IMR-90 (cell line): ENCODE data around the gene ZBTB38. TPM values are rescaled to one million over a fixed set of nuclear protein-coding genes. Genes with fewer than 3 reads are reported as not detected.

Experiments
- ATAC-seq: fragments of 200-7000 bp; cut with Tn5 transposase; 2 replicates; pipeline ENCODE4 v1.9.1; 2020; ENCODE audit warnings: low read depth, mild to moderate bottlenecking, moderate library complexity
- BruUV-seq: library from RNA; stranded (reverse); fragments of 400-500 nt; replicated peaks from 2 replicates; lab custom pipeline; 2021; lab: Mats Ljungman, UMichigan
- CTCF ChIA-PET: fragments of 300-600 bp; formaldehyde crosslinking; extraction: SDS; loops from one replicate; lab custom pipeline; 2021; ENCODE audit warnings: antibody characterized with exemption; lab: Yijun Ruan, JAX
- POLR2A ChIA-PET: fragments of 300-600 bp; sonication (Branson Sonifier 250); formaldehyde crosslinking; loops from one replicate; lab custom pipeline; 2022; ENCODE audit warnings: antibody characterized with exemption; ENCODE audit not compliant: unreplicated experiment; lab: Charles Lee
- DNase-seq: peaks from one replicate; pipeline ENCODE4 v3.0.0; 2013
- H2AFZ ChIP-seq: replicated peaks from 2 replicates; pipeline ENCODE3; 2013; ENCODE audit warnings: low read length, mild to moderate bottlenecking; ENCODE audit not compliant: poor library complexity
- H2AK5ac ChIP-seq: 2 replicates; pipeline ENCODE4 v1.6.1; 2013; ENCODE audit warnings: low read depth, low read length, inconsistent platforms
- H2AK9ac ChIP-seq: replicated peaks from 2 replicates; pipeline ENCODE3; 2013; ENCODE audit warnings: mild to moderate bottlenecking, low read depth, low read length, moderate library complexity; ENCODE audit not compliant: poor library complexity
- H2BK120ac ChIP-seq: 2 replicates; pipeline ENCODE4 v1.6.1; 2013; ENCODE audit warnings: low read depth, low read length, inconsistent platforms
- H2BK15ac ChIP-seq: 3 replicates; pipeline ENCODE4 v1.6.1; 2013; ENCODE audit warnings: low read depth, low read length, inconsistent platforms
- H2BK20ac ChIP-seq: 2 replicates; pipeline ENCODE4 v1.6.1; 2013; ENCODE audit warnings: low read depth, mild to moderate bottlenecking, inconsistent platforms, low read length, moderate library complexity
- H2BK5ac ChIP-seq: 2 replicates; pipeline ENCODE4 v1.6.1; 2013; ENCODE audit warnings: mild to moderate bottlenecking, low read depth, low read length, inconsistent platforms; ENCODE audit not compliant: poor library complexity, severe bottlenecking
- H3K14ac ChIP-seq: replicated peaks from 2 replicates; pipeline ENCODE4 v1.6.1; 2013; ENCODE audit warnings: low read depth, low read length, inconsistent platforms
- H3K18ac ChIP-seq: 2 replicates; pipeline ENCODE4 v1.6.1; 2013; ENCODE audit warnings: low read depth, low read length, control low read depth
- H3K23ac ChIP-seq: 2 replicates; pipeline ENCODE4 v1.6.1; 2013; ENCODE audit warnings: low read depth, low read length, inconsistent platforms
- H3K27ac ChIP-seq: 2 replicates; pipeline ENCODE4 v1.5.1; 2013; ENCODE audit warnings: mild to moderate bottlenecking, control low read depth, low read length; ENCODE audit not compliant: insufficient read depth
- H3K27me3 ChIP-seq: 2 replicates; pipeline ENCODE4 v1.6.1; 2013; ENCODE audit warnings: low read length; ENCODE audit not compliant: control insufficient read depth, insufficient read depth
- H3K36me3 ChIP-seq: 2 replicates; pipeline ENCODE4 v1.6.1; 2013; ENCODE audit warnings: low read length, mixed read lengths; ENCODE audit not compliant: control insufficient read depth, insufficient read depth
- H3K4ac ChIP-seq: 2 replicates; pipeline ENCODE4 v1.6.1; 2013; ENCODE audit warnings: low read depth, low read length, inconsistent platforms
- H3K4me1 ChIP-seq: 2 replicates; pipeline ENCODE4 v1.6.1; 2013; ENCODE audit warnings: low read length, mixed read lengths; ENCODE audit not compliant: control insufficient read depth, insufficient read depth
- H3K4me2 ChIP-seq: 2 replicates; pipeline ENCODE4 v1.6.1; 2013; ENCODE audit warnings: low read depth, mild to moderate bottlenecking, control low read depth, low read length, moderate library complexity
- H3K4me3 ChIP-seq: 2 replicates; pipeline ENCODE4 v1.5.1; 2013; ENCODE audit warnings: low read depth, mild to moderate bottlenecking, control low read depth, low read length, moderate library complexity; ENCODE audit not compliant: insufficient read depth
- H3K56ac ChIP-seq: 2 replicates; pipeline ENCODE4 v1.6.1; 2013; ENCODE audit warnings: low read length, inconsistent platforms; ENCODE audit not compliant: insufficient read depth; ENCODE audit errors: extremely low read depth
- H3K79me1 ChIP-seq, 2 experiments: 2 replicates each; pipeline ENCODE4 v1.6.1; 2013; ENCODE audit warnings: low read length in 2 of 2, inconsistent platforms in 1 of 2, low read depth in 1 of 2
- H3K9ac ChIP-seq: 2 replicates; pipeline ENCODE4 v1.6.1; 2013; ENCODE audit warnings: low read depth, low read length, control low read depth
- H3K9me1 ChIP-seq: 2 replicates; pipeline ENCODE4 v1.6.1; 2013; ENCODE audit warnings: low read length, inconsistent platforms; ENCODE audit not compliant: insufficient read depth
- H3K9me3 ChIP-seq: 2 replicates; pipeline ENCODE4 v1.6.1; 2013; ENCODE audit warnings: low read length; ENCODE audit not compliant: control insufficient read depth, insufficient read depth
- H4K20me1 ChIP-seq: 2 replicates; pipeline ENCODE4 v1.6.1; 2013; ENCODE audit warnings: low read length, inconsistent platforms; ENCODE audit not compliant: insufficient read depth
- H4K5ac ChIP-seq: 2 replicates; pipeline ENCODE4 v1.6.1; 2013; ENCODE audit warnings: mild to moderate bottlenecking, low read depth, low read length, control low read depth
- H4K8ac ChIP-seq, 2 experiments: 2 replicates each; pipeline ENCODE4 v1.6.1; 2013; ENCODE audit warnings: low read depth in 2 of 2, low read length in 2 of 2, control low read depth in 1 of 2, inconsistent platforms in 1 of 2
- H4K91ac ChIP-seq: 2 replicates; pipeline ENCODE4 v1.6.1; 2013; ENCODE audit warnings: low read depth, low read length, inconsistent platforms; ENCODE audit not compliant: insufficient read depth
- BHLHE40 ChIP-seq: fragments of 150-350 bp; IDR thresholded peaks from 2 replicates; pipeline ENCODE4 v1.6.1; 2016; ENCODE audit warnings: mild to moderate bottlenecking, low read depth, low read length
- CEBPB ChIP-seq: IDR thresholded peaks from 2 replicates; pipeline ENCODE4 v1.6.1; 2012; ENCODE audit warnings: low read depth, low read length, improper control_type of control experiment
- CHD1 ChIP-seq: IDR thresholded peaks from 2 replicates; pipeline ENCODE4 v1.6.1; 2012; ENCODE audit warnings: low read depth, low read length, improper control_type of control experiment
- CTCF ChIP-seq: conservative IDR thresholded peaks from 2 replicates; pipeline ENCODE4 v1.5.1; 2012; ENCODE audit warnings: mild to moderate bottlenecking, low read depth, low read length, improper control_type of control experiment
- ELK1 ChIP-seq: fragments of 150-350 bp; IDR thresholded peaks from 2 replicates; pipeline ENCODE4 v1.6.1; 2016; ENCODE audit warnings: low read depth, mild to moderate bottlenecking, low read length, moderate library complexity, borderline replicate concordance
- FOS ChIP-seq: fragments of 150-350 bp; IDR thresholded peaks from 2 replicates; pipeline ENCODE4 v1.6.1; 2016; ENCODE audit warnings: low read depth, low read length
- MAFK ChIP-seq: IDR thresholded peaks from 2 replicates; pipeline ENCODE4 v1.6.1; 2012; ENCODE audit warnings: low read depth, low read length, improper control_type of control experiment
- MAZ ChIP-seq: IDR thresholded peaks from 2 replicates; pipeline ENCODE4 v1.6.1; 2012; ENCODE audit warnings: low read depth, mild to moderate bottlenecking, low read length, improper control_type of control experiment, moderate library complexity, borderline replicate concordance
- MXI1 ChIP-seq: IDR thresholded peaks from 2 replicates; pipeline ENCODE4 v1.6.1; 2012; ENCODE audit warnings: low read depth, mild to moderate bottlenecking, low read length, moderate library complexity, borderline replicate concordance
- NFE2L2 ChIP-seq: fragments of 150-350 bp; IDR thresholded peaks from 2 replicates; pipeline ENCODE4 v1.6.1; 2016; ENCODE audit warnings: low read depth, mild to moderate bottlenecking, low read length
- POLR2A ChIP-seq: IDR thresholded peaks from 2 replicates; pipeline ENCODE4 v1.6.1; 2012; ENCODE audit warnings: mild to moderate bottlenecking, low read depth, low read length
- RAD21 ChIP-seq: IDR thresholded peaks from 2 replicates; pipeline ENCODE4 v1.6.1; 2012; ENCODE audit warnings: low read length, improper control_type of control experiment
- RCOR1 ChIP-seq: IDR thresholded peaks from 2 replicates; pipeline ENCODE4 v1.6.1; 2012; ENCODE audit warnings: mild to moderate bottlenecking, low read length, improper control_type of control experiment; ENCODE audit not compliant: insufficient replicate concordance
- SMC3 ChIP-seq: fragments of 150-350 bp; IDR thresholded peaks from 2 replicates; pipeline ENCODE4 v1.6.1; 2016; ENCODE audit warnings: low read depth, mild to moderate bottlenecking, antibody characterized with exemption, low read length, moderate library complexity
- USF2 ChIP-seq: fragments of 150-350 bp; IDR thresholded peaks from 2 replicates; pipeline ENCODE4 v1.6.1; 2017; ENCODE audit warnings: mild to moderate bottlenecking, antibody characterized with exemption, low read length, low read depth
- WGBS, 2 experiments: methylation state at CpG; one replicate each; pipeline versions ENCODE4 v1.1.5 to v1.1.7; 2013; ENCODE audit warnings: missing lambda C conversion rate in 2 of 2; ENCODE audit not compliant: insufficient read length in 1 of 2; ENCODE audit errors: extremely low coverage in 2 of 2; 5-methylcytosine and 5-hydroxymethylcytosine counted together
- dilution Hi-C: fragments of 300-500 bp; cut with HindIII; formaldehyde crosslinking; loops from one replicate; pipeline ENCODE4 v1.14.3; 2018; ENCODE audit warnings: low sequenced_read_pairs; ENCODE audit not compliant: unreplicated experiment
- in situ Hi-C: fragments of 300-500 bp; cut with MboI; formaldehyde crosslinking; loops from 3 replicates; pipeline ENCODE4 v1.14.3; 2019; ENCODE audit warnings: low sequenced_read_pairs, inconsistent platforms, mixed read lengths
- intact Hi-C: fragments of 100-400 bp; cut with micrococcal nuclease; formaldehyde crosslinking; loops from 2 replicates; pipeline ENCODE4 v1.10.0; 2022
- polyA plus RNA-seq, 3 experiments: library from polyadenylated mRNA; depleted of rRNA; stranded (reverse); fragments of >200 nt; gene quantifications; 2 replicates each; pipeline ENCODE4 v1.2.3, GENCODE V29; 2012; ENCODE audit warnings: low replicate concordance in 1 of 3
- total RNA-seq: library from RNA; depleted of rRNA; stranded (reverse); fragments of >200 nt; gene quantifications from 2 replicates; pipeline ENCODE4 v1.2.3, GENCODE V29; 2012

Gene ZBTB38
- total and polyA plus RNA-seq, 2 of the 4 experiments (the other 2 are of a cell fraction), result 44.9 to 274 TPM

GRCh38 chr3:141384157-141384556, 15.9 kb downstream of the ZBTB38 start:
- dilution Hi-C loops (no loop called here), intact Hi-C loops (loop anchor here (2.0 kb wide), 2 partner anchors 15 to 69 kb away; partner anchors contain the start of gene ZBTB38), in situ Hi-C loops (no loop called here)
- peaks cover 35 to 67% of the 10 kb centered on the region in 2 experiments for H3K79me1 ChIP-seq
- peak; percentile 38 for ATAC-seq
- H3K9ac ChIP-seq, result peak overlapping the region; percentile 88
- H2BK20ac ChIP-seq, result peak overlapping the region; percentile 64
- H3K9me3 ChIP-seq, result no peaks in the 10 kb centered on the region
- peak overlapping the region; percentile 82 for H3K4ac ChIP-seq
- H3K27ac ChIP-seq, result peak overlapping the region; percentile 95
- peak overlapping the region; percentile 88 for H3K14ac ChIP-seq
- TF ChIP-seq FOS (no peak), MAFK (no peak), BHLHE40 (no peak), ELK1 (no peak), POLR2A (no peak), MAZ (no peak), CTCF (no peak), RCOR1 (no peak), USF2 (no peak), NFE2L2 (no peak), MXI1 (no peak), CEBPB (no peak), RAD21 (no peak), CHD1 (no peak), SMC3 (no peak)
- H4K20me1 ChIP-seq, result no peaks in the 10 kb centered on the region
- H3K56ac ChIP-seq, result peak overlapping the region; percentile 83
- peak overlapping the region; percentile 44; the same call in 1 of the 2 replicates for H3K4me3 ChIP-seq
- H3K4me1 ChIP-seq, result peaks cover 21% of the 10 kb centered on the region
- WGBS, 2 experiments, result no CpG with 5 or more reads among the region's 4 CpGs
- H2AFZ ChIP-seq, result no peak overlapping the region
- CTCF ChIA-PET, result interaction anchor here (1.3 to 2.8 kb wide), 4 partner anchors 14 to 152 kb away, joined by 4 to 11 read pairs (median 6); partner anchors contain the start of gene PXYLP1
- POLR2A ChIA-PET, result interaction anchor here (1.0 to 2.2 kb wide), 2 partner anchors 18 to 28 kb away, joined by 3 to 9 read pairs; no protein-coding TSS in a partner anchor
- peak overlapping the region; percentile 67 to 80 for H4K8ac ChIP-seq
- H3K27me3 ChIP-seq, result no peaks in the 10 kb centered on the region
- peak overlapping the region; percentile 91 for H3K4me2 ChIP-seq
- H3K23ac ChIP-seq, result peak overlapping the region; percentile 96
- H4K5ac ChIP-seq, result peak overlapping the region; percentile 94
- peak overlapping the region; percentile 92 for H3K18ac ChIP-seq
- H2AK9ac ChIP-seq, result peak overlapping the region; percentile 13
- peaks cover 22% of the 10 kb centered on the region for H3K36me3 ChIP-seq
- H4K91ac ChIP-seq, result peak overlapping the region; percentile 90
- no TSS peak for BruUV-seq
- H2BK15ac ChIP-seq, result peak overlapping the region; percentile 86; the same call in 2 of the 3 replicates
- H3K9me1 ChIP-seq, result peaks cover 15% of the 10 kb centered on the region; the same call in 1 of the 2 replicates
- DNase-seq, result peak; percentile 70
- peak overlapping the region; percentile 94 for H2AK5ac ChIP-seq
- H2BK120ac ChIP-seq, result peak overlapping the region; percentile 86
- peak overlapping the region; percentile 91 for H2BK5ac ChIP-seq
